ENCODE data around the gene KCNS3.

KCNS3 gene

GRCh38 chr2:17878281-17879136, at the start of gene KCNS3:
Gene KCNS3, plus strand, starts transcription at chr2:17878667. Its CDS starts 52,342 bp downstream, at chr2:17931009.
- Histone ChIP-seq H3K4me1 (ENCODE audit: control insufficient read depth, insufficient read depth, low read length) (peaks cover 4% of the 10 kb centered on the region; the same call in 1 of the 2 replicates), H3K27me3 (ENCODE audit: control insufficient read depth, insufficient read depth, low read length) (peaks cover 11% of the 10 kb centered on the region), H3K36me3 (ENCODE audit: control insufficient read depth, insufficient read depth, low read length) (no peaks in the 10 kb centered on the region), H3K27ac (ENCODE audit: low read length) (no peak within 1 kb of the TSS), H3K4me3 (ENCODE audit: low read length) (peak within 1 kb of the TSS; percentile 84), H3K9me3 (ENCODE audit: control insufficient read depth, insufficient read depth, low read length) (no peaks in the 10 kb centered on the region)
- WGBS (ENCODE audit: insufficient coverage, insufficient read length): no CpG with 5 or more reads among the region's 106 CpGs
- DNase-seq (ENCODE audit: low read depth, low spot score): no peak

GRCh38 chr2:17830053-17831034, 48.1 kb upstream of the KCNS3 start:
- Histone ChIP-seq H3K4me1 (ENCODE audit: control insufficient read depth, insufficient read depth, low read length) (no peaks in the 10 kb centered on the region), H3K27ac (ENCODE audit: low read length) (no peak overlapping the region), H3K9me3 (ENCODE audit: control insufficient read depth, insufficient read depth, low read length) (no peaks in the 10 kb centered on the region), H3K27me3 (ENCODE audit: control insufficient read depth, insufficient read depth, low read length) (peaks cover 8% of the 10 kb centered on the region; the same call in 1 of the 2 replicates), H3K4me3 (ENCODE audit: low read length) (peak overlapping the region; percentile 7; the same call in 1 of the 2 replicates), H3K36me3 (ENCODE audit: control insufficient read depth, insufficient read depth, low read length) (no peaks in the 10 kb centered on the region)
- peak; percentile 85 for DNase-seq (ENCODE audit: low read depth, low spot score)
- WGBS (ENCODE audit: insufficient coverage, insufficient read length): no CpG with 5 or more reads among the region's 37 CpGs

DNA sequence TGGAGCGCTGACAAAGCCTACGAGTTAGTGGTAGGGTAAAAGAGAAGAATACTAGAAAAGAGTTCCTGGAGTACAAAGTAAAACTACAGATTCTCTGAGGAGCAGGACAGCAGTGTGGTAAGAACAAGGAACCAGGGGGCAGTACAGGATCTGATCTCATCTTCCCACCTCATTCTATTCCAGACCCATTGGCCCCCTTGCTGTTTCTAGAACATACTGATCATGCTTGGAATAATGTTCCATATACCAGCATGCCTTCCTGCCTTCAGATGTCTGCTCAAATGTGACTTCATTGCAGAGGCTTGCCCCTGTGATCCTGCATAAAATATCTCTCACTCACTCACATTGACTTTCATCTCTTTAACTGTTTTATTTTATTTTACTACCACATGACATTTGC, 43.0 kb upstream of the KCNS3 start:
- H3K4me1 ChIP-seq (ENCODE audit: control insufficient read depth, insufficient read depth, low read length): no peaks in the 10 kb centered on the region
- H3K27me3 ChIP-seq (ENCODE audit: control insufficient read depth, insufficient read depth, low read length): no peaks in the 10 kb centered on the region; the same call in 1 of the 2 replicates
- no peak overlapping the region for H3K4me3 ChIP-seq (ENCODE audit: low read length)
- no peaks in the 10 kb centered on the region for H3K36me3 ChIP-seq (ENCODE audit: control insufficient read depth, insufficient read depth, low read length)
- WGBS (ENCODE audit: insufficient coverage, insufficient read length): no CpG with 5 or more reads among the region's 2 CpGs
- no peak for DNase-seq (ENCODE audit: low read depth, low spot score)
- H3K9me3 ChIP-seq (ENCODE audit: control insufficient read depth, insufficient read depth, low read length): no peaks in the 10 kb centered on the region
- H3K27ac ChIP-seq (ENCODE audit: low read length): no peak overlapping the region

- H3K4me1 ChIP-seq (ENCODE audit: control insufficient read depth, insufficient read depth, low read length): no peaks in the 10 kb centered on the region
- no CpG with 5 or more reads among the region's 2 CpGs for WGBS (ENCODE audit: insufficient coverage, insufficient read length)
- H3K36me3 ChIP-seq (ENCODE audit: control insufficient read depth, insufficient read depth, low read length): no peaks in the 10 kb centered on the region
- DNase-seq (ENCODE audit: low read depth, low spot score): no peak
- H3K27me3 ChIP-seq (ENCODE audit: control insufficient read depth, insufficient read depth, low read length): no peaks in the 10 kb centered on the region; the same call in 1 of the 2 replicates
- H3K4me3 ChIP-seq (ENCODE audit: low read length): no peak overlapping the region
- no peak overlapping the region for H3K27ac ChIP-seq (ENCODE audit: low read length)
- H3K9me3 ChIP-seq (ENCODE audit: control insufficient read depth, insufficient read depth, low read length): no peaks in the 10 kb centered on the region
Measured at GRCh38 chr2:17839959-17840358, 38.5 kb upstream of the KCNS3 start.

DNA sequence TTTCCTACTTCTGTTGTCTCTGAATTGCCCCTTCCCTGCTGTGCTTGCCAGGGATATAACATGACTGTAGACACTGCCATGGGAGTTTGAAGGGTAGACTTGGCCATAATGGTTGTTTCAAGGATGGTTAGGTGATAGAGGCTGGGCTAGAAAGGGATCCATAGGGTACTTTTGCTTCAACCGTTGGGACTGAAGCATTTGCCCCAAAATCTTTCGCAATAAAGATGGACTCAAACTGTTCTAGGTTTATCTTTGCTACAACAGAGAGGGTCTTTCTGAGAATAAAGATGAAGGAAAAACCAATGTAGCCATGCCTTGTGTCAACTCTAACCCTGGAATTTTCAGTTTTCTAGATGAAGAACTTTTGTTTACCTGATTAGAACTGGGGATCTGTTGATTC, 35.0 kb upstream of the KCNS3 start:
- Histone ChIP-seq H3K36me3 (ENCODE audit: control insufficient read depth, insufficient read depth, low read length) (no peaks in the 10 kb centered on the region), H3K4me3 (ENCODE audit: low read length) (no peak overlapping the region), H3K4me1 (ENCODE audit: control insufficient read depth, insufficient read depth, low read length) (no peaks in the 10 kb centered on the region), H3K27ac (ENCODE audit: low read length) (no peak overlapping the region), H3K9me3 (ENCODE audit: control insufficient read depth, insufficient read depth, low read length) (no peaks in the 10 kb centered on the region), H3K27me3 (ENCODE audit: control insufficient read depth, insufficient read depth, low read length) (no peaks in the 10 kb centered on the region)
- no peak for DNase-seq (ENCODE audit: low read depth, low spot score)
- no CpG with 5 or more reads among the region's 2 CpGs for WGBS (ENCODE audit: insufficient coverage, insufficient read length)

- H3K27me3 ChIP-seq (ENCODE audit: control insufficient read depth, insufficient read depth, low read length): no peaks in the 10 kb centered on the region
- no CpG with 5 or more reads among the region's 7 CpGs for WGBS (ENCODE audit: insufficient coverage, insufficient read length)
Measured at GRCh38 chr2:17845806-17846205, 32.7 kb upstream of the KCNS3 start.

GRCh38 chr2:17846676-17847075, 31.8 kb upstream of the KCNS3 start:
- WGBS (ENCODE audit: insufficient coverage, insufficient read length): no CpG with 5 or more reads among the region's 3 CpGs
- Histone ChIP-seq H3K9me3 (ENCODE audit: control insufficient read depth, insufficient read depth, low read length) (no peaks in the 10 kb centered on the region), H3K36me3 (ENCODE audit: control insufficient read depth, insufficient read depth, low read length) (no peaks in the 10 kb centered on the region), H3K4me1 (ENCODE audit: control insufficient read depth, insufficient read depth, low read length) (no peaks in the 10 kb centered on the region), H3K4me3 (ENCODE audit: low read length) (no peak overlapping the region), H3K27me3 (ENCODE audit: control insufficient read depth, insufficient read depth, low read length) (no peaks in the 10 kb centered on the region), H3K27ac (ENCODE audit: low read length) (no peak overlapping the region)
- DNase-seq (ENCODE audit: low read depth, low spot score): no peak

More at GRCh38 chr2:17845806-17846205, 32.7 kb upstream of the KCNS3 start:
- H3K4me1 ChIP-seq (ENCODE audit: control insufficient read depth, insufficient read depth, low read length): no peaks in the 10 kb centered on the region
- DNase-seq (ENCODE audit: low read depth, low spot score): no peak
- H3K27ac ChIP-seq (ENCODE audit: low read length): no peak overlapping the region
- H3K9me3 ChIP-seq (ENCODE audit: control insufficient read depth, insufficient read depth, low read length): no peaks in the 10 kb centered on the region
- H3K4me3 ChIP-seq (ENCODE audit: low read length): no peak overlapping the region
- H3K36me3 ChIP-seq (ENCODE audit: control insufficient read depth, insufficient read depth, low read length): no peaks in the 10 kb centered on the region

- no CpG with 5 or more reads among the region's 2 CpGs for WGBS (ENCODE audit: insufficient coverage, insufficient read length)
- H3K4me1 ChIP-seq (ENCODE audit: control insufficient read depth, insufficient read depth, low read length): no peaks in the 10 kb centered on the region
- H3K27ac ChIP-seq (ENCODE audit: low read length): no peak overlapping the region
- H3K4me3 ChIP-seq (ENCODE audit: low read length): no peak overlapping the region
- no peaks in the 10 kb centered on the region for H3K27me3 ChIP-seq (ENCODE audit: control insufficient read depth, insufficient read depth, low read length)
- DNase-seq (ENCODE audit: low read depth, low spot score): no peak
- H3K9me3 ChIP-seq (ENCODE audit: control insufficient read depth, insufficient read depth, low read length): no peaks in the 10 kb centered on the region
- H3K36me3 ChIP-seq (ENCODE audit: control insufficient read depth, insufficient read depth, low read length): no peaks in the 10 kb centered on the region
Measured at GRCh38 chr2:17847236-17847635, 31.2 kb upstream of the KCNS3 start.

DNA sequence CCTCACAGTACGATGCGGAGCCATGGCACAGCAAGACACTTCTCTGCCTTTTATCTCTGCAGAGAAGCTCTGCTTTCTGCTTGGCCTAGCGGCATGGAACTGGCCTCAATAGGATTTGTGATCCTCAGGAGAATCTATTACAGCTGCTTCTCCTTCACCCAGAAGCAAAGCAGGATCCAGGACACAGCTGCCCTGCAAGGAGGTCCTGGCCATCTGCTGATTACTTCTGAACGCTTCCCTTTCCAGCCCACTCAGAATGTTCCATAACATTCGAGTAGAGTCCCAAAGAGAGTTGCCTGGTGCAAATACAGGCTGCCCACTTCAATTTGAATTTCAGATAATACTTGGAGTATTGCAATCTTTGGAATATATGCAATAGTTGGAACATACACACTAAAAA, 29.2 kb upstream of the KCNS3 start:
- Histone ChIP-seq H3K4me1 (ENCODE audit: control insufficient read depth, insufficient read depth, low read length) (no peaks in the 10 kb centered on the region), H3K36me3 (ENCODE audit: control insufficient read depth, insufficient read depth, low read length) (no peaks in the 10 kb centered on the region), H3K27me3 (ENCODE audit: control insufficient read depth, insufficient read depth, low read length) (no peaks in the 10 kb centered on the region), H3K9me3 (ENCODE audit: control insufficient read depth, insufficient read depth, low read length) (no peaks in the 10 kb centered on the region), H3K27ac (ENCODE audit: low read length) (no peak overlapping the region), H3K4me3 (ENCODE audit: low read length) (no peak overlapping the region)
- DNase-seq (ENCODE audit: low read depth, low spot score): no peak
- WGBS (ENCODE audit: insufficient coverage, insufficient read length): no CpG with 5 or more reads among the region's 5 CpGs

- H3K4me3 ChIP-seq (ENCODE audit: low read length): no peak overlapping the region
- no peaks in the 10 kb centered on the region for H3K9me3 ChIP-seq (ENCODE audit: control insufficient read depth, insufficient read depth, low read length)
- DNase-seq (ENCODE audit: low read depth, low spot score): no peak
- H3K4me1 ChIP-seq (ENCODE audit: control insufficient read depth, insufficient read depth, low read length): no peaks in the 10 kb centered on the region
- H3K27me3 ChIP-seq (ENCODE audit: control insufficient read depth, insufficient read depth, low read length): no peaks in the 10 kb centered on the region
- H3K27ac ChIP-seq (ENCODE audit: low read length): no peak overlapping the region
- no CpG with 5 or more reads among the region's 4 CpGs for WGBS (ENCODE audit: insufficient coverage, insufficient read length)
- no peaks in the 10 kb centered on the region for H3K36me3 ChIP-seq (ENCODE audit: control insufficient read depth, insufficient read depth, low read length)
Measured at GRCh38 chr2:17850151-17850550, 28.3 kb upstream of the KCNS3 start.

Measured in iPS DF 6.9 (cell line).